IPS-15b (cell line): ENCODE data around the gene ATP9A.
"Not testable (repeated sequence)": the region's sequence is repeated elsewhere in the genome, so short reads cannot be mapped to it uniquely, and the experiment has no call there.

Experiments
- H3K27me3 ChIP-seq: one replicate; pipeline ENCODE4 v1.6.1; 2013; ENCODE audit warnings: low read length; ENCODE audit not compliant: control insufficient read depth, insufficient read depth
- H3K36me3 ChIP-seq: one replicate; pipeline ENCODE4 v1.6.1; 2013; ENCODE audit warnings: low read length; ENCODE audit not compliant: control insufficient read depth, insufficient read depth
- H3K4me1 ChIP-seq: one replicate; pipeline ENCODE4 v1.6.1; 2013; ENCODE audit warnings: mild to moderate bottlenecking, low read length; ENCODE audit not compliant: control insufficient read depth, insufficient read depth
- H3K4me3 ChIP-seq: one replicate; pipeline ENCODE4 v1.5.1; 2013; ENCODE audit warnings: low read depth, low read length
- H3K9ac ChIP-seq: one replicate; pipeline ENCODE4 v1.6.1; 2013; ENCODE audit warnings: low read depth, mild to moderate bottlenecking, low read length
- H3K9me3 ChIP-seq: one replicate; pipeline ENCODE4 v1.6.1; 2013; ENCODE audit warnings: mild to moderate bottlenecking, low read length; ENCODE audit not compliant: control insufficient read depth, insufficient read depth

The ATP9A gene

DNA sequence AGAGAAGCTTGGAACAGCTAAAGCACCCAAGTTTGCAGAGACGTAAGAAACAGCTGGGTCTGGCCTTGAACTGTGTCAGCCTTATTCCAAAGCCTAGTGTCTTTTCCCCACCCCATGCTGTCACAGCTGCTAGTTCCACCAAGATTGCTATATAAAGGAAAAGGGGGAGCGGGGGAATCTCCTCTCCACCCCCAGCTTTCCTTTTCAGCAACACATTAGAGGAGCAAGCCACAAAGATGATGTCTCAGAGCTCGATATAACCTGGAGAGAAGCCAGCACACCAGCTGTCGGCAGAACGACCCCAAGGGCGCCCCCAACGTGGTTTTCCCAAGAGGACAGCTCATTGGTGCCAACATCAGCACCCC, 36.5 kb downstream of the ATP9A start:
- Histone ChIP-seq H3K4me3 (no peak overlapping the region), H3K4me1 (no peaks in the 10 kb centered on the region), H3K27me3 (no peaks in the 10 kb centered on the region), H3K9me3 (no peaks in the 10 kb centered on the region), H3K9ac (no peak overlapping the region), H3K36me3 (no peaks in the 10 kb centered on the region)

DNA sequence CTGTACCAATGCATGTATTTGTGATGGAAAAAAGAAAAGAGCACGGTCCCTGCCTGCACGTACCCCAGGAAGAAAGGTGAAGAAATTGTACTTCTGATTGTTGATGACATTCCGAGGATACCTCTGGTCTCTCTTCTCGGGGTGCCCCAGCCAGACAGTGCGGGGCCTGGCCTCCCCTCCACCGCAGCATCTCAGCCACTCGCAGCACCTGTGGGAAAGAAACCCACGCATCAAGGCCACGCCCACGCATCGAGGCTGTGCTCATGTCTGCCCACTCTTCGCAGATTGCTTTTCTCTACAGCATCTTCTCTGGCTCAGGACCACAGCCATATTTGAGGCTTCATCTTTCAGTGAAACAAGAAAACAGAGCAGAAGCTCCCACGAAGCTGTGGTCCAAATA, 38.4 kb downstream of the ATP9A start:
- no peaks in the 10 kb centered on the region for H3K27me3 ChIP-seq
- no peaks in the 10 kb centered on the region for H3K4me1 ChIP-seq
- H3K9me3 ChIP-seq, result no peaks in the 10 kb centered on the region
- H3K4me3 ChIP-seq, result no peak overlapping the region
- H3K9ac ChIP-seq, result no peak overlapping the region
- no peaks in the 10 kb centered on the region for H3K36me3 ChIP-seq

DNA sequence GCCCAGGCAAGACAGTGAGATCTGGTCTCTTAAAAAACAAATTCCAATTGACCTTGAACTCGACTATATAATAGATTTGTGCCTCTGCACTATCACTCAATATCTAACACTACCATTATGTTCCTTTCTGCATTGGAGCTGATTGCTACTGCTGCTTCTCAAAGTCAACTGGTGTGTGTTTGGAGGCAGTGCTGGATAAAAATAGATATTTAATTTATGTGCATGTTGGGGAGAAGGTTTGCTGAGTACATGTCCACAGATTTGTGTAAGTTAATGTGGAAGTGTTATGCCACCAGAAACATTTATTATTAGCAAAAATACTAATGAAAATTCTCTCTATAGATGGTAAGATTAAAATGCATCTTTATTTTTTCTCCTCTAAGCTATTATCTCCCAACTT, 39.5 kb downstream of the ATP9A start:
- Histone ChIP-seq H3K27me3 (no peaks in the 10 kb centered on the region), H3K36me3 (no peaks in the 10 kb centered on the region), H3K4me3 (no peak overlapping the region), H3K9ac (no peak overlapping the region), H3K9me3 (no peaks in the 10 kb centered on the region), H3K4me1 (no peaks in the 10 kb centered on the region)

DNA sequence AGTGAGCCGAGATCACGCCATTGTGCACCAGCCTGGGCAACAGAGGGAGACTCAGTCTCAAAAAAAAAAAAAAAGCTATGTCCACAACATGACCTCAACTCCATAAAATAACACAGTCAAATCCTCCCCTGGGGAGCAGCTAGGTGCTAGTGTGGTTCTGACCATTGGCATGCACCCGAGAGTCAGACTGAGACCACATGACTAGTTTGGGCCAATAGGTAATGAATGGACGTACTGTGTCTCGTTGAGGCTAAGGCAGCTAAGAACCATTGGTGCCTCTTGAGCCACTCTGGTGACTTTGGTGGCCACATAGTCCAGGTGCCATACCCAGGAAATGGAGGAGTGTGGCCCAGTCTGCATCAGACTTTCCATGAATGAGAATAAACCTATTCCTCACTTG, 40.3 kb downstream of the ATP9A start:
- Histone ChIP-seq H3K9me3 (no peaks in the 10 kb centered on the region), H3K36me3 (no peaks in the 10 kb centered on the region), H3K9ac (no peak overlapping the region), H3K4me3 (no peak overlapping the region), H3K4me1 (no peaks in the 10 kb centered on the region), H3K27me3 (no peaks in the 10 kb centered on the region)

DNA sequence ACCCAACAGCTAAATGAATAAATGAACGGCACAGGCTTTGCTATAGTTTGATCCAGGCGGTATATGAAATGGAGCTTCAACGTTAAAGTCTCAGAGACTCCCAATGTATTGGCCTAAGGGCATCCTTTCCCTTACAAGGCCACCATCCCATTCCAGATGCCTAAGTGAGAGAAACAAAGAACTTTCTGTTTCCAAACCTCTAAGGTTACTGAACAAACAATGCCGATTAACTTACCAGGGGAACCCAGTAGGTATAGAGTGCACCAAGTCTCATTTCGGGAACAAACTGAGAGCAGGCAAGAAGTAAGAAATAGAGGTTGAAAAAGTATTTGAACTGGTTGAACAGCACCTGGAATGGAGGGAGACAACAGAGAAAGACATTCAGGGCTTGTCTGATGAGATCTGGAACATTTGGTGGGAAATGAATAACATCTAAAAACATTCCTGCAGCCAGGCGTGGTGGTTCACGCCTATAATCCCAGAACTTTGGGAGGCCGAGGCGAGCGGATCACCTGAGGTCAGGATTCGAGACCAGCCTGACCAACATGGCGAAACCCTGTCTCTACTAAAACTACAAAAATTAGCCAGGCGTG, 42.5 kb downstream of the ATP9A start:
- H3K4me1 ChIP-seq, result no peaks in the 10 kb centered on the region
- H3K27me3 ChIP-seq, result no peaks in the 10 kb centered on the region
- H3K9ac ChIP-seq, result no peak overlapping the region
- H3K36me3 ChIP-seq, result no peaks in the 10 kb centered on the region
- no peak overlapping the region for H3K4me3 ChIP-seq
- H3K9me3 ChIP-seq, result no peaks in the 10 kb centered on the region

DNA sequence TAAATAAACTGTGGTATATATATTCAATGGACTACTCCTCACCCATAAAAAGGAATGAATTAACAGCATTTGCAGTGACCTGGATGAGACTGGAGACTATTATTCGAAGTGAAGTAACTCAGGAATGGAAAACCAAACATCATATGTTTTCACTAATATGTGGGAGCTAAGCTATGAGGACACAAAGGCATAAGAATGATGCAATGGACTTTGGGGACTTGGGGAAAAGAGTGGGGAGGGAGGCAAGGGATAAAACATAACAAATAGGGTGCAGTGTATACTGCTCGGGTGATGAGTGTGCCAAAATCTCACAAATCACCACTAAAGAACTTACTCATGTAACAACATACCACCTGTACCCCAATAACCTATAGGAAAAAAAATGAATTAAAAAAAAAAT, 45.2 kb downstream of the ATP9A start:
- not testable (repeated sequence) for H3K4me1 ChIP-seq, H3K27me3 ChIP-seq, H3K9ac ChIP-seq, H3K36me3 ChIP-seq, H3K9me3 ChIP-seq, H3K4me3 ChIP-seq

DNA sequence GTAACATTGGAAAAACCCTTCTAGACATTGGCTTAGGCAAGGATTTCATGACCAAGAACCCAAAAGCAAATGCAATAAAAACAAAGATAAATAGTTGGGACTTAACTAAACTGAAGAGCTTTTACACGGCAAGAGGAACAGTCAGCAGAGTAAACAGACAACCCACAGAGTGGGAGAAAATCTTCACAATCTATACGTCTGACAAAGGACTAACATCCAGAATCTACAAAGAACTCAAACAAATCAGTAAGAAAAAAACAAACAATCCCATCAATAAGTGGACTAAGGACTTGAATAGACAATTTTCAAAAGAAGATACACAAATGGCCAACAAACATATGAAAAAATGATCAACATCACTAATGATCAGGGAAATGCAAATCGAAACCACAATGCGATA, 45.9 kb downstream of the ATP9A start:
- H3K9me3 ChIP-seq, H3K4me3 ChIP-seq, H3K9ac ChIP-seq, H3K36me3 ChIP-seq, H3K4me1 ChIP-seq, H3K27me3 ChIP-seq: not testable (repeated sequence)

DNA sequence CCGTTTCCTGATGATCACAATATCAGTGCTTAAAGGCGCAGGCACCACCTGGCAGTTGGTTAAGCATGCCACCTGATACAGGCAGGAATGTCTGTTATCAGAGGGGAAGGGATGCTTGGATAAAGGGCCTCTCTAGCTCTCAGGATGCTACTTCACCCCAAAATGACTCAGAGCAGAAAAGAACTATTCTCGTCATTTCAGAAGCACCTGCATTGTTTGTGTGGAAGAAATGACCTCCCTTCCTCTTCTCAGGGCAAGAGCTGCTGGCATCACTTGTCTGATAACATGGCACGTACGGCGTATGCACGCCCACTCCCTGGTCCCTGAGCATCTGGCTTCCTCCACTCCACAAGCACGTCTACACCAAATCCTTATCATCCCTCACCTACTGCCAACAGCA, 47.3 kb downstream of the ATP9A start:
- H3K4me3 ChIP-seq, result no peak overlapping the region
- H3K4me1 ChIP-seq, result no peaks in the 10 kb centered on the region
- no peak overlapping the region for H3K9ac ChIP-seq
- H3K36me3 ChIP-seq, result no peaks in the 10 kb centered on the region
- no peaks in the 10 kb centered on the region for H3K9me3 ChIP-seq
- H3K27me3 ChIP-seq, result no peaks in the 10 kb centered on the region

DNA sequence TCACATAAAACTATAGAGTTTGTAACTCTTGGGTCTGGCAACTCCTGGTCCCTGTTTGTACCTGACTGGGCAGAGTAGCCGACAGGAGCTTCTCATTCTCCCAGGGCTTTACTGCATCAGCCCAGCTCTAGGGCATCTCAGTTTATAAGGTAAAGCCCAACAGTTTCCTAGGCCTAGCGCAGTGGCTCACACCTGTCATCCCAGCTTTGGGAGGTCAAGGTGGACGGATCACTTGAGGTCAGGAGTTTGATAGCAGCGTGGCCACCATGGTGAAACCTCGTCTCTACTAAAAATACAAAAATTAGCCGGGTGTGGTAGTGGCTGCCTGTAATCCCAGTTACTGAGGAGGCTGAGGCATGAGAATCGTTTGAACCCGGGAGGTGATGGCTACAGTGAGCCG, 47.8 kb downstream of the ATP9A start:
- no peaks in the 10 kb centered on the region for H3K4me1 ChIP-seq
- no peaks in the 10 kb centered on the region for H3K36me3 ChIP-seq
- no peak overlapping the region for H3K4me3 ChIP-seq
- no peaks in the 10 kb centered on the region for H3K9me3 ChIP-seq
- no peaks in the 10 kb centered on the region for H3K27me3 ChIP-seq
- H3K9ac ChIP-seq, result no peak overlapping the region

DNA sequence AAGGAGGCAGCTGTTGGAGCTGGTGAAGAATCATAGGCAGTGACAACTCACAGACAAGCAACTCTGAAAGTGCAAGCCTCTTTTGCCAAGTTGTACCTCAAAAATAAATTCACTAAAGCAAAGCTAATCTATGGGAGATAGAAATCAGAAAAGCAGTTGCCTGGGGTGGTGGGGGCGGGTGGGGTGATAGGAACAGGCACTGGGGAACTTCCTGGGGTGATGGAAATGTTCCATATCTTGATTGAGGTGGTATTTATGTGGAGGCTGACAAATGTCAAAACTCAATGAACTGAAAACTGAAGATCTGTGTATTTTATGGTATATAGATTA, 52.4 kb downstream of the ATP9A start:
- Histone ChIP-seq H3K4me1 (peaks cover 10% of the 10 kb centered on the region), H3K27me3 (no peaks in the 10 kb centered on the region), H3K9me3 (no peaks in the 10 kb centered on the region), H3K9ac (no peak overlapping the region), H3K36me3 (peaks cover 3% of the 10 kb centered on the region), H3K4me3 (no peak overlapping the region)

DNA sequence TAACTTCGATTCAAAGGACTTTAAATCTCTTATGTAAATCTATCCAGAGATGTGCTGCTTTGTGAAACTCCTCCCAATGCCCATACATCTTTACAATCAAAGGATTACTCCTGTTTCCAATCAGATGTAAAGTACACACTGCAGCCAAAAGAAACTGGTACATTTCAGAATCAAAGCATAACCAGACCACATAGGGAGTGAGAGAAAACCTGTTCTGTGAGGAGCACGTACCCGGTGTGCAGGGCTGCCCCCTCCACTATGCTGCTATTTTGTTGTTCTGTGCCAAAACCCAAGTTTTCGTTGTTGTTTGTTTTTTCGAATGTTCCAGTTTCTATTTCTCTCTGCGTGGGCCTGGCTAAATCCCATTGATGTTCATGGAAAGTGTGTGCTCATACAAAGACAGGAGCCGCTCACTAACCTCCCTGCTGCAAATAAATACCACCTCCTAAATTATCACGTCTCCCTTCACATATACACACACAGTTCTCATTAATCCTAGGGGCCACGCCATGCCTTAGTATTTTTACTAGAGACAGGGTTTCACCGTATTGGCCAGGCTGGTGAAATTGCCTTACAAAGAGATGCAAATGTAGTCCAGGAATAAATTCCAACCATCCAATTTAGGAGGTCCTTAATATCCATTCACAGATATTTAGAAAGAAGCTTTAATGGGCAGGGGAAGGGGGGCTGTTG, 52.9 kb downstream of the ATP9A start:
- H3K4me3 ChIP-seq, result no peak overlapping the region
- H3K9me3 ChIP-seq, result no peaks in the 10 kb centered on the region
- H3K9ac ChIP-seq, result no peak overlapping the region
- peaks cover 14% of the 10 kb centered on the region for H3K4me1 ChIP-seq
- H3K27me3 ChIP-seq, result no peaks in the 10 kb centered on the region
- H3K36me3 ChIP-seq, result peaks cover 3% of the 10 kb centered on the region

DNA sequence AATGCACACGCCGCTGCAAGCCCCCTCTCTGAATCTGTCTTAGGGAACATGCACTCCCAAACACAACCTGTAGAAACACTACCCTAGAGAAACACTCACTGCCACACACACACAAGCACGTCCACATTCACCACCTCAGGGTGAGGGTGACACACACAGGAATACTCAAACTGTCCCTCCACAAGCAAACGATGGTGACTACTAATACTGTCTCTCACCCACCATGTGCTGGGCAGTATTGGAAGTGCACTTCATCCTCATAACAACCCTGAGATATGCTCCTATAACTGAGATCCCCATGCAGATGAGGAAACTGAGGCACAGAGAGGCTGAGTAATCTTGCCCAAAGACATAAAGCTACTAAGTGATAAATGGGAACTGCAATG, 55.0 kb downstream of the ATP9A start:
- H3K27me3 ChIP-seq, result no peaks in the 10 kb centered on the region
- H3K9ac ChIP-seq, result no peak overlapping the region
- H3K4me3 ChIP-seq, result no peak overlapping the region
- H3K4me1 ChIP-seq, result peaks cover 17% of the 10 kb centered on the region
- H3K36me3 ChIP-seq, result peaks cover 3% of the 10 kb centered on the region
- H3K9me3 ChIP-seq, result no peaks in the 10 kb centered on the region
